IPS-20b (cell line): ENCODE results near the gene SEC31B.

Experiments
- H3K27ac ChIP-seq: one replicate; pipeline ENCODE4 v1.5.1; 2013; ENCODE audit warnings: low read length
- H3K27me3 ChIP-seq: 2 replicates; pipeline ENCODE4 v1.6.1; 2013; ENCODE audit warnings: mild to moderate bottlenecking, low read length, inconsistent platforms; ENCODE audit not compliant: insufficient read depth
- H3K36me3 ChIP-seq: 2 replicates; pipeline ENCODE4 v1.6.1; 2013; ENCODE audit warnings: low read depth, mild to moderate bottlenecking, inconsistent platforms, low read length, moderate library complexity; ENCODE audit not compliant: insufficient read depth
- H3K4me1 ChIP-seq: 2 replicates; pipeline ENCODE4 v1.6.1; 2013; ENCODE audit warnings: mild to moderate bottlenecking, control low read depth, inconsistent platforms, low read length, moderate library complexity; ENCODE audit not compliant: insufficient read depth
- H3K4me3 ChIP-seq: 2 replicates; pipeline ENCODE4 v1.5.1; 2013; ENCODE audit warnings: mild to moderate bottlenecking, low read length, inconsistent platforms
- H3K9ac ChIP-seq: 2 replicates; pipeline ENCODE4 v1.6.1; 2013; ENCODE audit warnings: low read depth, mild to moderate bottlenecking, inconsistent platforms, low read length, moderate library complexity
- H3K9me3 ChIP-seq: 2 replicates; pipeline ENCODE4 v1.6.1; 2013; ENCODE audit warnings: mild to moderate bottlenecking, low read depth, low read length, inconsistent platforms; ENCODE audit not compliant: insufficient read depth

The SEC31B gene

DNA sequence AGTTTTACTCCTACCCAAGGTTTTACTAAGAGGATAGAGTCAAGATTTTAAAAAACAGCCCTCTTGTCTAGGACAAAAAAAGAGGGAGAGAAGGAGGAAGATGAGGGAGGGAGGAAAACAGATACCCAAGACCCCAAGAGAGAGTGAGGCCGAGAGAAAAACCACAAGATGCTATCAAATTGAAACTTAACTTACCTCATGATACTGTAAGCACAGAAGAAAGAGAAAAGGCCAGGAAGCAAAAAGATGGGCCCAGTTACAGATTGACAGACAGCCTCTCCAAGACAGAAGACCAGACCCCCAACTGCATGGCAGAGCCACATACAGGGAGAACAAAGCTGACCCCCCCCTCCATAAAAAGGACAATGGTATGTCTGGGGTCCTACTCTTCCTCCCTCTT lies 11.4 kb downstream of the SEC31B start:
- H3K4me1 ChIP-seq: no peaks in the 10 kb centered on the region
- H3K36me3 ChIP-seq: no peaks in the 10 kb centered on the region
- H3K27me3 ChIP-seq: peaks cover 11% of the 10 kb centered on the region; the same call in 1 of the 2 replicates
- H3K4me3 ChIP-seq: no peak overlapping the region
- H3K9me3 ChIP-seq: no peaks in the 10 kb centered on the region
- no peak overlapping the region for H3K27ac ChIP-seq
- no peak overlapping the region for H3K9ac ChIP-seq

DNA sequence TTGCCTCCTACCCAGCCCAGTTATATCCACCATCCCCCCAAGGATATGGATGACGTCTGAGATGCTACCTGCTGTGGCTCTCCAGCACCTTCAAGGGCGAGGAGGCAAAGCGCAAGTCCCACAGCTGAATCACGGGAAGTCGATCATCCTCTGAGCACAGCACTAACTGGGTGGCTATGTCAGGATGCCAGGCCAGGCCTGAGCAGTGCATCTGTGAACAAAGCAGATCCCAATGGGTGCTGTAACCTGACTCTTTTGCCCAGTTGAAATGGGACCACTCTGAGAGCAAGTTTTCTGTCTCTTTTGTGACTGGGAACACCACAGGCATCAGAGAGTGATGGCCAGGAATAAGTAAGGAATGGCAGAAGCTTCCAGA lies 12.3 kb downstream of the SEC31B start:
- Histone ChIP-seq H3K4me1 (no peaks in the 10 kb centered on the region), H3K4me3 (no peak overlapping the region), H3K9me3 (no peaks in the 10 kb centered on the region), H3K36me3 (no peaks in the 10 kb centered on the region), H3K9ac (no peak overlapping the region), H3K27me3 (peaks cover 11% of the 10 kb centered on the region; the same call in 1 of the 2 replicates), H3K27ac (no peak overlapping the region)

DNA sequence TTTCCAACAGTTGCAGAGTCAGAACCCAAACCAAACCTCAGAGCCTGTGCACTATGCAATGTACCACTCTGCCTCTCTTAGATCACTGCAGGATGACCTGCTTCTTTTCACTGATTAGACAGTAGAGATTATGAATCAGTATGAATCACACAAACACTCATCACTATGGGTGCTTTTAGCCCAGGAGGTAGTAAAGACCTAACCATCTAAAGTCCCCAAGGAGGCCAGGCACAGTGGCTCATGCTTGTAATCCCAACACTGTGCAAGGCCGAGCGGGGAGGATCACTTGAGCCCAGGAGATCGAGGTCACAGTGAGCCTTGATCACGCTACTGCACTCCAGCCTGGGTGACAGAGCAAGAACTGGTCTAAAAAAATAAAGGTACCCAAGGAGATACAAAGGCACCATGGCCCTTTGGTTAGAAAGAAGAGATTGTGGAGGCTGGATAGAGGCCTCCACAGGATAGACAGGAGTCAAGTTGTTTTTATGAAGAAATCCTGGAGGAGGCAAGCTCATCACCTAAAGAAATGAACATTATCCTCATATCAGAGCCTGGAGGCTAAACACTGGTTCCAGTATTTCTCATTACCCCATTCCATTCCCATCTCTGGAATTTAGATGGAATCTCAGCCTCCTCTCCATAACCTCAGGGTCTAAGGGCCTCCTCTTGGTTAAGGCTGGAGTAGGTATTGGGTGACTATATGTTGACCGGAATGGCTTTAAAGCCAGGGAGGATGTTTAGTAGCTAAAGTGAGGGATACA lies 12.9 kb downstream of the SEC31B start:
- no peaks in the 10 kb centered on the region for H3K9me3 ChIP-seq
- no peak overlapping the region for H3K9ac ChIP-seq
- no peaks in the 10 kb centered on the region for H3K36me3 ChIP-seq
- H3K27me3 ChIP-seq: peaks cover 11% of the 10 kb centered on the region; the same call in 1 of the 2 replicates
- no peaks in the 10 kb centered on the region for H3K4me1 ChIP-seq
- no peak overlapping the region for H3K27ac ChIP-seq
- H3K4me3 ChIP-seq: no peak overlapping the region

GRCh38 chr10:100505164-100505563 lies 14.5 kb downstream of the SEC31B start:
- Histone ChIP-seq H3K27ac (no peak overlapping the region), H3K9me3 (no peaks in the 10 kb centered on the region), H3K36me3 (no peaks in the 10 kb centered on the region), H3K4me1 (no peaks in the 10 kb centered on the region), H3K27me3 (peaks cover 16% of the 10 kb centered on the region; the same call in 1 of the 2 replicates), H3K4me3 (no peak overlapping the region), H3K9ac (no peak overlapping the region)

DNA sequence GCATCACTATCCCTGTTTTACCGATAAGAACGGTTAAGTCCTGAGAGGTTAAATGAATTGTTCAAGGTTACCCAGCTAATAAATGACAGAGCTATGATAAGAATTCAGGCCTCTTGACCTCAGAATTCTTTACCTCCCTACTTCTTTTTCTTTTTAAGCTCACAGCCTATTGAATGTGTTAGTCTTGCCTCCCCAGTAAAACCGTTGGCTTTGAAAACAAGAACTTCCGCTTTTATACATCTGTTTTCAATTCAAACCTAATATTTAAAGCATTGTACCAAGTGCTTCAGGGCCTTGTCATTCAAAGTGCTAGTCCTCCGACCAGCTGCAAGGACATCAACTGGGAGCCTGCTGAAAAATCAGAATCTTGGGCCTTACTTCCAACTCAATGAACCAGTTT lies 15.6 kb downstream of the SEC31B start:
- no peak overlapping the region for H3K4me3 ChIP-seq
- H3K9me3 ChIP-seq: no peaks in the 10 kb centered on the region
- H3K4me1 ChIP-seq: no peaks in the 10 kb centered on the region
- H3K9ac ChIP-seq: no peak overlapping the region
- no peaks in the 10 kb centered on the region for H3K36me3 ChIP-seq
- H3K27ac ChIP-seq: no peak overlapping the region
- H3K27me3 ChIP-seq: peaks cover 16% of the 10 kb centered on the region; the same call in 1 of the 2 replicates

- Histone ChIP-seq H3K27ac (no peak overlapping the region), H3K4me3 (no peak overlapping the region), H3K9ac (no peak overlapping the region), H3K36me3 (no peaks in the 10 kb centered on the region), H3K4me1 (no peaks in the 10 kb centered on the region), H3K27me3 (peaks cover 23% of the 10 kb centered on the region; the same call in 1 of the 2 replicates), H3K9me3 (no peaks in the 10 kb centered on the region)
Observed at GRCh38 chr10:100502926-100503494, 16.7 kb downstream of the SEC31B start.

- Histone ChIP-seq H3K9ac (no peak overlapping the region), H3K36me3 (no peaks in the 10 kb centered on the region), H3K27me3 (peaks cover 28% of the 10 kb centered on the region), H3K27ac (no peak overlapping the region), H3K9me3 (no peaks in the 10 kb centered on the region), H3K4me1 (no peaks in the 10 kb centered on the region), H3K4me3 (no peak overlapping the region)
Observed at GRCh38 chr10:100501423-100501822, 18.2 kb downstream of the SEC31B start.

DNA sequence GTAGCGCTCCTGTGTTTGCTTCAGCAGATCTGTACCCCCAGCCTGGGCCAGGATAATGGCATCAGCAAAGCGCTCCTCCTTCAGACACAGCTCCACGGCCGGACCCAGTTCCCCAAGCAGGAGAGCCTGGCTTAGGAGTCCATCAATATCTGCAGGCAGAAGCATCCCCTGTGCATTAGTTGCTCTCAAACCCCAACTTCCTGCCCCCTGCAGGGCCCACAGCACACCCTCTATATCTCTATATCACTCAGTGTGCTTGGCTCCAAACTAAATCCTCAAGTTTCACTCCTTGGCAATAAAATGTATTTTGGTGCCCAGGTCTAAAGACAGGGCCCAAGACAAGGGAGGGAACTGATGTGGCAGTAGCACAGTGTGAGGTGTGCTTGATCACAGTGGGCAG lies 21.6 kb downstream of the SEC31B start:
- H3K4me3 ChIP-seq: no peak overlapping the region
- no peak overlapping the region for H3K9ac ChIP-seq
- H3K4me1 ChIP-seq: no peaks in the 10 kb centered on the region
- no peaks in the 10 kb centered on the region for H3K9me3 ChIP-seq
- peaks cover 58% of the 10 kb centered on the region for H3K27me3 ChIP-seq
- H3K36me3 ChIP-seq: no peaks in the 10 kb centered on the region
- H3K27ac ChIP-seq: no peak overlapping the region

DNA sequence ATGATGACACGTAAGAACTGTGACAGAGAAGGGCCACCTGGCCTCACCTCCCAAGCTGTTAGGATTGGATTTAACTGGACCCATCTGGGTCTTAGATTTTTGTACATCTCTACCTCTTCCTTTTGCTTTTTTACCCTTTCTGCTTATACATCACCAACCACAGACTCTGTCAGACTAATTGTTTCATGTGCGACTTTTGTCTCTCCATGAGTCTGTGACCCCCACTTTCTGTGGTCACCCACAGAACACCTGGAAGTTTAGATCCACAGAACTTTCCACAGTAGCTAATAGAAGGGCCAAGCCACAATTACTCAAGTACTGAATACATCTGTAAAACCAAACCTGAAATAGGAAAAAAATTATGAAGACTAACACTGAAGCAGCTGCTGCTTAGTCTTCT lies 23.1 kb downstream of the SEC31B start:
- Histone ChIP-seq H3K36me3 (no peaks in the 10 kb centered on the region), H3K27ac (no peak overlapping the region), H3K27me3 (peaks cover 71% of the 10 kb centered on the region), H3K4me3 (no peak overlapping the region), H3K4me1 (no peaks in the 10 kb centered on the region), H3K9me3 (no peaks in the 10 kb centered on the region), H3K9ac (no peak overlapping the region)

- no peaks in the 10 kb centered on the region for H3K36me3 ChIP-seq
- H3K9ac ChIP-seq: no peak overlapping the region
- no peak overlapping the region for H3K27ac ChIP-seq
- peaks cover 93% of the 10 kb centered on the region for H3K27me3 ChIP-seq
- peaks cover 9% of the 10 kb centered on the region for H3K4me1 ChIP-seq
- no peaks in the 10 kb centered on the region for H3K9me3 ChIP-seq
- H3K4me3 ChIP-seq: no peak overlapping the region
Observed at GRCh38 chr10:100490531-100490930, 29.1 kb downstream of the SEC31B start.

- no peaks in the 10 kb centered on the region for H3K36me3 ChIP-seq
- H3K9me3 ChIP-seq: no peaks in the 10 kb centered on the region
- peaks cover 95% of the 10 kb centered on the region for H3K27me3 ChIP-seq
- no peak overlapping the region for H3K9ac ChIP-seq
- H3K4me1 ChIP-seq: peaks cover 18% of the 10 kb centered on the region
- no peak overlapping the region for H3K27ac ChIP-seq
- no peak overlapping the region for H3K4me3 ChIP-seq
Observed at GRCh38 chr10:100489396-100489795, 30.3 kb downstream of the SEC31B start.

DNA sequence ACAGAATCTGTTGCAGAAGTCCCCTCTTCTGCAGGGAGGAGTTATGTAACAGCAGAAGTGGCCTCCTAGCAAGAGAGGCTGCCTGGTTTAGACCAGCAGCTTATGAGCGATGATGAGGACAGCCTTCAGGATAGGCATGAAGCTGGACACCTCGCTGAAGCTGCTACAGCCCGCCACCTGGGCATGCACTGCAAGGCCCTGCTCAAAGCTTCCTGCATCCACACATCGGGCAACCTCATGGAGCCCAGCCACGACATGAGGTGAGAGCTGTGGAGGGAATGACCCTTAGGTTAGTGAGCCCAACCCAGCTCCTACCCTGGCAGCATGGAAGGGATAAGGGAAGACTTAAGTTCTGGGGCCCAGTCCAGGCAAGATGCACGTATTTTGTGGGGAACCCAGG lies 32.1 kb downstream of the SEC31B start:
- Histone ChIP-seq H3K27me3 (peaks cover 97% of the 10 kb centered on the region), H3K36me3 (no peaks in the 10 kb centered on the region)

More for the DNA sequence above, 32.1 kb downstream of the SEC31B start:
- Histone ChIP-seq H3K4me1 (peaks cover 23% of the 10 kb centered on the region), H3K27ac (no peak overlapping the region), H3K9ac (no peak overlapping the region), H3K4me3 (no peak overlapping the region), H3K9me3 (no peaks in the 10 kb centered on the region)
